Stimulated activated CD8-positive, alpha-beta memory T cell treated with anti-CD3 and anti-CD28 coated beads, Interleukin-7, amount 100 ng/mL, for 4 hours (primary cell): ENCODE measurements around the gene PTPRN2.

Experiments used
- DNase-seq, 2 donors: peaks; one replicate each; pipeline ENCODE4 v3.0.0-alpha.2; 2020; ENCODE audit warnings: low read depth in 2 of 2

Gene PTPRN2

GRCh38 chr7:158114056-158114850 lies 473.4 kb downstream of the PTPRN2 start:
- no peak for DNase-seq

DNA sequence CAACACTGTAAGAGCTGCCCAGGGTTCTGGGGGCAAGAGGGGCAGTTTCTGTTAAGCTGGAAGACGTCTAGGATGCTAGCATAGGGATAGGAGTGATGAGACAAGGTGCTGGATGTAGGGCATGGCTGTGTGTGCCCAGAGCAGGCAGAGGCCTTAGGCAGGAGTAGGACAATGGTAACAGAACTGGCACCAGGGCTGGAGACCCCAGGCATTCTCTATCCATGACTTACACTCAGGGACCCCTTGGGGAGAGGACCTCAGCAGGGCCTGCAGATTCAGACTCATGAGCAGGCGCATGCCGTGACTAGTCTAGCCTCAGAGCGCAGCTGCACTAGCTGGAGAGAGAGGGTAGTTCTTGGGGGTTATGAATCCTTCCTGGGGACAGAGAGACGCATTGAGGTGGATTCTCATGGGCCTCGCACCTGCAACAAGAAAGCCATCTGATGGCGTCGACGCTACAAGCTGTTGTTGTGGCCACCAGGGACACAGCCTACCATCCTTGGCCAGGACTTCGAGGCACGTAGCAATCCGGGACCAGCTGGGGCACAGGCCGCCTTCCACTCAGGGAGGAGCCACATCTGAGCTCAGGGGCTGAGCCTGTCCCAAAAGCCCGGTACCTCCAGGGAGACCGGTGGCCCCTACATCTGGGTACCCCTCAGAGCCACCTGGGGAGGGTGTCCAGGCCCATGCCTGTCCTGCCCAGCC lies 474.1 kb downstream of the PTPRN2 start:
- no peak for DNase-seq

GRCh38 chr7:158112571-158113320 lies 474.9 kb downstream of the PTPRN2 start:
- no peak for DNase-seq

DNA sequence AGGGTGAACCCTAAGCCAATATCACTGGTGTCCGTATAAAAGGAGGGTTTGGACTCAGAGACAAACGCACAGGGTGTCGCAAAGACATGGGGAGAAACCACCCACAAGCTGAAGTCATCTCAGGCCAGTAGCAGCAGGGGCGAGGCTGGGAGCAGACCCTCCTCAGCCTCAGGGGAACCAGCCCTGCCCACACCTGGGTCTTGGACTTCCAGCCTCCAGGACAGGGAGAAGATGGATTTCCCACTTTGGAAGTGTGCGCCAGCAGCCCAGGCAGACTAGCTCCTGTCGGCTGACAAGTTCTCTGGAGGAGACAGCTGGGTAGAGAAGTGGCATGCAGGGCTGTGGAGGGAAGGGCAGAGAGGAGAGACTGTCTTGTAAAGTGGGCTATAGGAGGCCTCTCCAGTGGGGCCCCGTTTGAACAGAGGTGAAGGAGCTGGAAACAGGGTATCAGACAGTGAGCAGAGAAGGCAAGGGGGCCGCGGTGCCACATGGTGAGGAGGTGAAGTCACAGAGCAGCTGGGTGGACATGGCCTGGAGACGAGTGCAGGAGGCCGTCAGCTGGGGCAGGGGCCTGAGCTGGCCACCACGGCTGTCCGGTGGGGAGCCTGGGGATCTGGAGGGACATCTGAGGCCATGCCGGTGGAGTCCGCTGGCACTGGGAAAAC lies 475.6 kb downstream of the PTPRN2 start:
- no peak for DNase-seq

DNA sequence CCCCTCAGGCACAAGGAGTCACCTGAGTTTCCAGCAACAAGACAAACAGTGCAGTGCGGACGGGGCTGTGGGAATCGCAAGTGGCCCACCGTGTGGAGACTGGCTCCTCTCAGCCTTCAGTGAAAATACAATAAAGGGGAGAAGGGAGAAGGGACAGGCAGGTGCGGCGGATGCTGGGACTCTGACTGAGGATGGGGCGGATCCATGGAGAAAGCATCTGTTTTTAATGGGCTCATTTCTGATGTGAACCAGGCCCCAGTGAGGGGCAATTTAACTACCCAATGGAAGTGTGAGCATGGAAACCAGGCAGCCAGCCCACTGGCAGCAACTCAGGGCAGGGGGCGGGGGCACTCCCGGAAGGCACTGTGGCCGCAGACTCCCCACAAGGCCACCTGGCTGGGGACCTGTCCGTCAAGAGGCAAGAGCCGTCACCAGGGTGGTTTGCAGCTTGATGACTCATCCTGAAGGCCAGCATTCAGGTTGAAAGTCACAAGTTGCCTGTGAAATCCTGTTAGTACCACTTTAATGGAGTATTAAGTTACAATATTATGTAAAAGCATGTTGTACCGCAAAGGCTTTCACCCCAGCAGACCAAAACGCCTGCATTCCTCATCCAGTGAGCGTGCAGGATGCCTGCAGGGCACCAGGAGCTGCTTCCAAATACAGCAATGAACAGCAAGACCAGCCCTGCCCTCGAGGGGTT lies 476.4 kb downstream of the PTPRN2 start:
- no peak for DNase-seq

- DNase-seq: no peak
Observed at GRCh38 chr7:158110661-158111048, 477.0 kb downstream of the PTPRN2 start.

DNA sequence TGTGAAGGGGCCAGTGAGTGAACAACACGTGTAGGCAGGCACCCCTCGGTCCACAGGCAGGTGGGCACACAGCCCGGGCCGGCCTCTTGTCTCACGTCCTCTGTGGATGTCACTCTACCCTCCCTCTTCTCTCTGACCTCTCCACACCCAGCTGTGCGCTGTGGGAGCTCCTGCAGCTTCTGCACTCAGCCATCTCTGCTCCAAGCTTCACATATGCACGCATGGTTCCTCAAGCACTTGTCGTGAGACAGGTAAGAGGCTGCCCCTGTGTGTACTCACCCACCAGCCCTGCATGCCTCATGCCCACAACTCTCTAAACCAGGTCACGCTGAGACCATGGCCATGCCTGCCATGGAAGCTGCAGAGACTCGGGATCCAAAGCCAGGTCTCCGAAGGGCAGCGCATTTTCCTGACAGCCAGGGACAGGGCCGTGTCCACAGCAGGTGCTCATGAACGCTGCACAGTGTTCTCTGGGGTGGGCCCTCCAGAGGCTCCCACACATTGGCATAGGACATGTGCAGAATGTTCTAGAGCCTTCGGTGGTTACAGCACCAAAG lies 477.5 kb downstream of the PTPRN2 start:
- no peak for DNase-seq

DNA sequence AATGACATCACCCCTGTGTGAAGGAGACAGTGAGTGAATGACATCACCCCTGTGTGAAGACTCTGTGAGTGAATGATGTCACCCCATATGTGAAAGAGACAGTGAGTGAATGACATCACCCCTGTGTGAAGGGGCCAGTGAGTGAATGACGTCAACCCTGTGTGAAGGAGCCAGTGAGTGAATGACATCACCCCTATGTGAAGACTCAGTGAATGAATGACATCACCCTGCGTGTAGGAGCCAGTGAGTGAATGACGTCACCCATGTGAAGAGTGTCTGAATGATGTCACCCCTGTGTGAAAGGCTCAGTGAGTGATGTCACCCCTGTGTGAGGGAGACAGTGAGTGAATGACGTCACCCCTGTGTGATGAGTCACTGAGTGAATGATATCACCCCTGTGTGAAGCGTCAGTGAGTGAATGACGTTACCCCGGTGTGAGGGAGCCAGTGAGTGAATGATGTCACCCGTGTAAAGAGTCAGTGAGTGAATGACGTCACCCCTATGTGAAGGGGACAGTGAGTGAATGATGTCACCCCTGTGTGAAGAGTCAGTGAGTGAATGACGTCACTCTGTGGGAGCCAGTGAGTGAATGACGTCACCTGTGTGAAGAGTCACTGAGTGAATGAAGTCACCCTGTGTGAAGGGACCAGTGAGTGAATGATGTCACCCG lies 478.1 kb downstream of the PTPRN2 start:
- no peak for DNase-seq

DNA sequence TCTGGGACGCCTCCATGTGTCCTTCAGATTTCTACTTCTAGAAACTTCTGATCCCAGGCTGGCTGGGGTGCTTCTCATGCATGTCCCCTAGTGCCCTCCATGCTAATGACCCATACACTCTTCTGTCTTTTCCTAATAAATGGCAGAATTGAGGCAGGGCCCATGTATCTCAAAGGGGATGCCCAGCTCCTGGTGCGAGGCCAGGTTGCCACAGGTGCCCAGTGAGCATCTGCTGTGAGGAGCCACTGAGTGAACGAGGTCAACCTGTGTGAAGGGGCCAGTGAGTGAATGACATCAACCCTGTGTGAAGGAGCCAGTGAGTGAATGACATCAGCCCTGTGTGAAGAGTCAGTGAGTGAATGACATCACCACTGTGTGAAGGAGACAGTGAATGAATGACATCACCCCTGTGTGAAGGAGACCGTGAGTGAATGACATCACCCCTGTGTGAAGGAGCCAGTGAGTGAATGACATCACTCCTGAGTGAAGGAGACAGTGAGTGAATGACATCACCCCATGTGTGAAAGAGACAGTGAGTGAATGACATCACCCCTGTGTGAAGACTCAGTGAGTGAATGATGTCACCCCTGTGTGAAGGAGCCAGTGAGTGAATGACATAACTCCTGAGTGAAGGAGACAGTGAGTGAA lies 478.9 kb downstream of the PTPRN2 start:
- DNase-seq: no peak

GRCh38 chr7:158107806-158108205 lies 479.8 kb downstream of the PTPRN2 start:
- no peak for DNase-seq

- no peak for DNase-seq
Observed at GRCh38 chr7:158106272-158106671, 481.4 kb downstream of the PTPRN2 start.

DNA sequence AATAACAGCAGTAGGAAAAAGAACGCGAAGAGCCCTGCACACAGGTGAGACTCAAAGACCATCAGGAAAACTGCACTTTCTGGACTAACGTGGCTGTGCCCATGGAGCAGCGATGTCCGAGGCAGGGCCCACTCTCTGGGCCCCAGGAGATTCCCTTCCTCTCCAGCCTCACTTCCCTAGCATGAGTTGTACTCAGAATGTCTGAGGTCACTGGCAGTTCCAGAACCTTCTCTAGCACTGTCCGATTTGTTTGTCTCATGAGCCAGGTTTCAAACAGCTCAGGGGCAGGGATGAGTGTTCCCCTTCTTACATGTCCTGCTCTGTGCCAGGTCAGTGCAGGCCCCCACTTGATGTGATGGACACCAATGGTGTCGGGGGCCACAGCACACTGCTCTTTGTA lies 484.2 kb downstream of the PTPRN2 start:
- no peak for DNase-seq

DNA sequence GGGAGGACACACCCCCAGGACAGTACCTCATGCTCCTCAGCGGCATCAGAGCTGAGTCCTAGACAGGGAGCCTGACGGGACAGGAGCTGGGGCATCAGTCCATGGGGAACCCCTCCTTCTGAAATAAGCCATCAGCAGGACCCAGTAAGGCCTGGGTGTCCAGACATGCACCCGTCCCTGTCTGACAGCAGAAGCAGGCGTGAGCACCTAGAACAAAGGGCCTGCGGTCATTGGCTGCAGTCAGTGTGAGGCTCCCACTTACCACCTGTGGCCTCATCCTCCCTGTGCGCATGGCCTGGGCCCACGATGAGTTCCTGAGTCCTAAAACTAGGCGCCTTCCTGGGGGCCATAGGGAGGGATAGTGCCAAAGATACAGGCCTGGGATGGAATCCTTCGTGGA lies 484.7 kb downstream of the PTPRN2 start:
- DNase-seq: no peak

- DNase-seq: no peak
Observed at GRCh38 chr7:158101821-158102450, 485.7 kb downstream of the PTPRN2 start.

DNA sequence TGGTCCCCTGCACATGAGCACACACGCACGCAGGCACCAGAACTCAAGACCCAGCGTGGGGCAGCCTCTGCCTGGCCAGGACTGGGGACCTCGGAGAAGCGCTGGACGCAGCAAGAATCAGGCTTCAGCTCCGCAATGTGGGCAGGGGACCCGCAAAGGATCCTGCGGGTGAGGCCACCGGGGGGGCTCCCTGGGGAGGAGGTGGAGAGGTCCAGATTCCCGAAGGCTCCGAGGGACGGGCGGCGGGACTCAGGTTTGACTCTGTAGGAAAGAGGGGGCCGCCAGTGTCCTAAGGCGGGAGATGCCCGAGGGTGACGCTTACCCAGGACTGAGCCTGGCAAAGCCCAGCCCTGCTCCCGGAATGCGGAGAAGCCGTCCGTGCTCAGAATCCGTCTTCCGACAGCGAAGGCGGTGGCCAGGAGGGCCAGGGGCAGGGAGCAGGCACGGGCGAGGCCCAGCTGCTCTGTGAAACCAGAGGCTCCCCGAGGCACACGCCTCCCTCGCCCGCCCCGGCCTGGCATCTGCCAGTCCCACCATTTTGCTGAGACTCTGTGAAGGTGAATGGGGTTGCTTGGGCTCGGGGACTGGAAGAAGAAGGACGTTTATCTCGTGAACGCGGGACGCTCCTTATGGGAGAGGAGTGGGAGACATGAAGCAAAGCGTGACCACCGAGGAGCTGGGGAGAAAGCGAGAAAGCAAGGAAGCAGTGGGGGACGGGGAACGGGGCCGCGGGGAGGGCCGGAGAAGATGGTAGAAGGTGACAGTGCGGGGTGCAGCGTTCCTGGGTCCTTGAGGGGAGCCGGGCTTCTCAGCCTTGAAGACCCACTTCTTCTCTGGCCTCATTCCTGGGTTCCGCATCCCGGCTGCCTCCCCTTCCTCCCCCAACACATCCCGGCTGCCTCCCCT lies 489.2 kb downstream of the PTPRN2 start:
- DNase-seq: no peak

DNA sequence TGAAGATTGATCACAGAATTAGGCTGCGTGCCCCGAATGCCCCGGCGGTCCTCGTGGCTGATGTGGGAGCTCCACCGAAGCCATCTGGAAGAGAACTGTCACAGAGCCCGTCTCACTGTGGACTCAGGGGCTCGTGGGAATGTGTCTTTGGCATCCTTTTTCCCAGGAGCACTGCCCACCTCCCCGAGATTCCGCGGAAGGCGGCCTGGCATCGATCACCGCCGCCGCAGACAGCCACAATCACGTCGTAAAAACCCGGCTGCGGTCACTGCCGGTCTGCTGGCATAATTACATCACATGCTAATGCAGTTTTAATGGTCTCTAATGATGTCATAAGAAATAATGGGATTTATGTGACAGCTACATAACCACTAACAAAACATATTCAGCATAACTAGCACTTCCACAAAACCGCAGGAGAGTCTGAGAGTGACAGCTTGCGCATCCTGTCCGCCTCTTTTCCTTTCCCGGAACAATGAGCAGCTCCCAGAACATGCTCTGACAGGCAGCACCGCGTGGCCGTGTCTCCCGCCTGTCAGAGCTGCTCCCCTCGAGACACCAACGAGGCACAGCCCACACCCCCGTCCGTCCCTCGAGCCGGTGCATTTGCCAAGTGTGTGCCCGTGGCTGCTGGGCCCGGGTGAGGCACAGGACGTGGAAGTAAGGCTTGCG lies 490.0 kb downstream of the PTPRN2 start:
- DNase-seq: no peak

GRCh38 chr7:158097106-158097452 lies 490.5 kb downstream of the PTPRN2 start:
- DNase-seq: no peak

DNA sequence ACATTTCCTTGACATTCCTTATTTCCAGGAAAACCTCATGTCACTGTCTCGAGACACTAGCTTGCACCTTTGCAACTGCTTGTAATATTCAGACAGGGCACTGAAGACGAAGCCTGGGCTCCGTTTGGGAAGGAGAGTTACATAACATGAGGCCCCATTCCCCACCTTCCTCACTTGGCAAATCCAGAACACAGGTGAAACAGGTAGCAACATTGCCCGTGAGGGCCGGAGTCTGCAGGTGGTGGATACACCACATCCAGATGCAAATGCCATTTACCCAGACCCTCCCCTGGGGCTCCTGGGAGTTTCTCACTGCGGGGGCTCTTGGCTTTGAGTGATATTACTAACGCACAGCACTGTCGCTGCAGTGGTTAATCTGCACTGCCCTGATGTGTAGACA lies 491.0 kb downstream of the PTPRN2 start:
- DNase-seq: no peak
